Thyroid gland (tissue), 4 donors: ENCODE results near the gene ARHGAP45.

Source experiments
- POLR2A ChIP-seq, 2 donors: fragments of 450-650 bp; IDR thresholded peaks; one replicate each; pipeline ENCODE4 v1.6.1; 2017; ENCODE audit warnings: antibody characterized with exemption in 2 of 2, mild to moderate bottlenecking in 2 of 2, moderate library complexity in 1 of 2
- TF ChIP-seq, protein P1 (sequence below), 6 experiments: fragments of 200-600 bp in 3 of 6; fragments of 450-650 bp in 3 of 6; sonication (generic) in 3 of 6; IDR thresholded peaks; one replicate each; pipeline ENCODE4 v1.5.1; 2016 to 2019; ENCODE audit warnings: antibody characterized with exemption in 6 of 6, mild to moderate bottlenecking in 2 of 6, inconsistent platforms in 1 of 6, moderate library complexity in 1 of 6

DNA sequence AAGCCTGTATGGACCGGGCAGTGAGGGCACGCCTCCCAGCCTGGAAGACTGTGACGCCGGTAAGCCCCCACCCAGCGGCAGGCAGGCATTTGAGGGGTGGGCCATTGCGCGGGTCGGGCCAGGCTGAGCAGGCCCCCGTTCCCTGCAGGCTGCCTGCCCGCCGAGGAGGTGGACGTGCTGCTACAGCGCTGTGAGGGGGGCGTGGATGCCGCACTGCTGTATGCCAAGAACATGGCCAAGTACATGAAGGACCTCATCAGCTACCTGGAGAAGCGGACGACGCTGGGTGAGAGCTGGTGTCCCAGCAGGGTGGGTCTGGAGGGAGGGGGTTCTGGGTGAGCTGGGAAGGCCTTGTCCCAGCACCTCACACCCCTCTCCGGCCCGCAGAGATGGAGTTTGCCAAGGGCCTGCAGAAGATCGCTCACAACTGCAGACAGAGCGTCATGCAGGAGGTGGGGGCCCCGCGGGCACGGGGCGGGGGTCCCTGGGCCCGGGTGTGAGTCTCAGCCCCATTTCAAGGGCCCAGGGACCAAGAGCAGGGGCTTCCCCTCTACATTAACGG is 7.1 kb downstream of the ARHGAP45 start:
- TF ChIP-seq, protein P1, sequence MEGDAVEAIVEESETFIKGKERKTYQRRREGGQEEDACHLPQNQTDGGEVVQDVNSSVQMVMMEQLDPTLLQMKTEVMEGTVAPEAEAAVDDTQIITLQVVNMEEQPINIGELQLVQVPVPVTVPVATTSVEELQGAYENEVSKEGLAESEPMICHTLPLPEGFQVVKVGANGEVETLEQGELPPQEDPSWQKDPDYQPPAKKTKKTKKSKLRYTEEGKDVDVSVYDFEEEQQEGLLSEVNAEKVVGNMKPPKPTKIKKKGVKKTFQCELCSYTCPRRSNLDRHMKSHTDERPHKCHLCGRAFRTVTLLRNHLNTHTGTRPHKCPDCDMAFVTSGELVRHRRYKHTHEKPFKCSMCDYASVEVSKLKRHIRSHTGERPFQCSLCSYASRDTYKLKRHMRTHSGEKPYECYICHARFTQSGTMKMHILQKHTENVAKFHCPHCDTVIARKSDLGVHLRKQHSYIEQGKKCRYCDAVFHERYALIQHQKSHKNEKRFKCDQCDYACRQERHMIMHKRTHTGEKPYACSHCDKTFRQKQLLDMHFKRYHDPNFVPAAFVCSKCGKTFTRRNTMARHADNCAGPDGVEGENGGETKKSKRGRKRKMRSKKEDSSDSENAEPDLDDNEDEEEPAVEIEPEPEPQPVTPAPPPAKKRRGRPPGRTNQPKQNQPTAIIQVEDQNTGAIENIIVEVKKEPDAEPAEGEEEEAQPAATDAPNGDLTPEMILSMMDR (IDR thresholded peaks at IDR 0.05) = no peak
- TF ChIP-seq POLR2A (IDR thresholded peaks at IDR 0.05) = no peak
